ENCODE measurements around the gene PLEK. TPM values are rescaled to one million over a fixed set of nuclear protein-coding genes. Genes with fewer than 3 reads are reported as not detected.
"Not testable (repeated sequence)": the region's sequence is repeated elsewhere in the genome, so short reads cannot be mapped to it uniquely, and the experiment has no call there.

Gene PLEK
- total RNA-seq, 8 experiments from 2014 or later: 0.17 to 1.6 (median 0.87) TPM; not detected in 1

DNA sequence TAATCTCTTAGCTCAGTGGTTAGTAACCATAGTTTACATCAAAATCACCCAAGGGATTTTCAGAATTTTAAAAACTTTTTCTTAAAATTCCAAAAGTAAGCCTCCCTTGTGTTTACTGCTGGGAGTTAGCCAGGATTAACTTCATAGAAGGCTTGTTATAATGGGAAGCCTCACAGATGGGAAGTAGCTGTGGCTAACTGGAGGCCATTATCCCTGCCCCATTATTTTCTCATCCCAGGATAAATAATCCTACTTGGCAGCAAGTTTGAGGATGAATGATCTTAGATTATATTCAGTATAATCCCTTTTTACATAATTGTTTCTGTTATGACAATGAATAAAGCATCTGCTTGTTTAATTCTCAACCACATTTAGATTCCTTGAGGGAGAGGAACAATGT lies 25.5 kb downstream of the PLEK start:
- Histone ChIP-seq H3K27ac (no peak overlapping the region), H3K4me1 (replicated peaks in 1 of 2) (no peaks in the 10 kb centered on the region), H3K4me3 (no peak overlapping the region)
- in situ Hi-C loops (cut with MboI; ENCODE audit: low pct_unique_long_range_greater_than_20kb in 2 of 9, low sequenced_read_pairs in 9 of 9, unreplicated experiment in 9 of 9): no loop called here
- ATAC-seq (replicated peaks in 6 of 8): peak in 1 of 8 experiments; percentile 40

DNA sequence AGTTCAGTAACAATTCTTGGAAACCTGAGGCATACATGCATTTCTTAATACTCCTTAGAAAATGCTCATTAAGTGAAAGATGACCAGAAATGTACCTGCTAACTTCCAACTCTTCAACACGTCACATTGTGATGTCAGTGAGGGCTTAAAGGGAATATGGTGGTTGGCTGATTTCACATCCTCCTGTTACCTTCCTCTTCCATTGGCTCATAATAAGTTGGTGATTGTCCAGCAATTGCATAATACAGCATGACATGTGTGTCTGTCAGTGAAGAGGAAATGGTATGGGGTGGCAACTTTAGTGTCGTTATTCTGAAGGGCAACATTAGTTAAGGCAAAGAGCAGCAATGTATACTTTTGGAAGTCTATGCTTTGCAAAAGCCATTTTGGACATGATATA lies 26.0 kb downstream of the PLEK start:
- in situ Hi-C loops (cut with MboI; ENCODE audit: low pct_unique_long_range_greater_than_20kb in 2 of 9, low sequenced_read_pairs in 9 of 9, unreplicated experiment in 9 of 9): no loop called here
- no peak for ATAC-seq (replicated peaks in 6 of 8)
- Histone ChIP-seq H3K4me1 (replicated peaks in 1 of 2) (no peaks in the 10 kb centered on the region), H3K27ac (no peak overlapping the region), H3K4me3 (no peak overlapping the region)
- WGBS, 10 experiments: 68 to 100% (median 84%) methylated on average over 1 to 2 of the region's 2 CpGs; no CpG with 5 or more reads in 4 of the 10 experiments

DNA sequence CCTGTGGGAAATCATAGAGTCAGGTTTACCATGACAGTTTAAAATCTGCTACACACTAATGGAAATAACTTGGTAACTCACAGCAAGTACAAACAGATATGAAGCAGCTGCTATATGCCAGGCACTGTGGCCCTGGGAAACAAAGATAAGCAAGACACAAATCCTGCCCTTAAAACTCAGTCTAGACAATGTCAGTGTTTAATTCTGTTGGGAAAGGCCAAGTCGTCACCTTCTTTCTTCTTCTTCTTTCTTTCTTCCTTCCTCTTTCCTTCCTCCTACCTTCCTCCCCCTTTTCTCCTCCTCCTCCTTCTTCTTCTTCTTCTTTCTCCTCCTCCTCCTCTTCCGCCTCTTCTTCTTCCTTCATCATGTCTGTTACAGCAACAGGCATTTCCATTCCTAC lies 26.8 kb downstream of the PLEK start:
- 60 to 86% (median 80%) methylated on average over 1 to 2 of the region's 2 CpGs; no CpG with 5 or more reads in 1 of the 10 experiments for WGBS, 10 experiments
- Histone ChIP-seq H3K4me1 (replicated peaks in 1 of 2) (no peaks in the 10 kb centered on the region), H3K4me3 (no peak overlapping the region), H3K27ac (no peak overlapping the region)
- in situ Hi-C loops (cut with MboI; ENCODE audit: low pct_unique_long_range_greater_than_20kb in 2 of 9, low sequenced_read_pairs in 9 of 9, unreplicated experiment in 9 of 9): no loop called here
- no peak for ATAC-seq (replicated peaks in 6 of 8)

DNA sequence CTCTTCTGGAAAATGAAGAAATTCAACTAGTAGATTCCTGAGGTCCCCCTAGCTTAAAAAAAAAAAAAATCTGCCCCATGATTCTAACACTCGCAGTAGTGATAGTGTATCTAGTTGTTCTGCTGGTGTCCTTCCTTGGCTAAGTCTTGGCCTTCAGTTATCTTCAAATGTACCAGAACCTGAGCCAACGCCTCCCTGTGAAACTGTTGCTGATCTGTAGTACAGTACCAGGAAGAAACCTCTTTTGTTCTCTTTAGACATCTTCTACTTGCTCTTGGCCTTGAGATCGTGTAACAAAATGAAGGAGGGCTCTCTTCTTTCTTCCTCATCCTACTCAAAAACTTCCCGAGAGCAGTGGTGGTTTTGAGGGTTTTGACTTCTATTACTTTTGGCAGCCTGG lies 31.0 kb downstream of the PLEK start:
- Histone ChIP-seq H3K4me3 (no peak overlapping the region), H3K27ac (no peak overlapping the region), H3K4me1 (replicated peaks in 1 of 2) (no peaks in the 10 kb centered on the region)
- in situ Hi-C loops (cut with MboI; ENCODE audit: low pct_unique_long_range_greater_than_20kb in 2 of 9, low sequenced_read_pairs in 9 of 9, unreplicated experiment in 9 of 9): no loop called here
- WGBS, 10 experiments: 47 to 100% (median 85%) methylated on average over 1 to 4 of the region's 4 CpGs; no CpG with 5 or more reads in 4 of the 10 experiments
- ATAC-seq (replicated peaks in 6 of 8): no peak

DNA sequence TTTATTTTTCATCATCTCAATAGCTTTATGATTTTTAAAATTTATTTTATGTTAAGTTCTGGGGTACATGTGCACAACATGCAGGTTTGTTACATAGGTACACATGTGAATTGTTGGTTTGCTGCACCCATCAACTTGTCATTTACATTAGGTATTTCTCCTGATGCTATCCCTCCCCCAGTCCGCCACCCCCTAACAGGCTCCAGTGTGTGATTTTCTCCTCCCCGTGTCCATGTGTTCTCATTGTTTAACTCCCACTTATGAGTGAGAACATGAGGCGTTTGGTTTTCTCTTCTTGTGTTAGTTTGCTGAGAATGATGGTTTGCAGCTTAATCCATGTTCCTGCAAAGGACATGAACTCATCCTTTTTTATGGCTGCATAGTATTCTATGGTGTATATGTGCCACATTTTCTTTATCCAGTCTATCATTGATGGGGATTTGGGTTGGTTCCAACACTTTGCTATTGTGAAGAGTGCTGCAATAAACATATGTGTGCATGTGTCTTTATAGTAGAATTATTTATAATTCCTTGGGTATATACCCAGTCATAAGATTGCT lies 32.7 kb downstream of the PLEK start:
- H3K27ac ChIP-seq; H3K4me3 ChIP-seq; ATAC-seq (replicated peaks in 6 of 8); in situ Hi-C loops (cut with MboI; ENCODE audit: low pct_unique_long_range_greater_than_20kb in 2 of 9, low sequenced_read_pairs in 9 of 9, unreplicated experiment in 9 of 9); H3K4me1 ChIP-seq (replicated peaks in 1 of 2): not testable (repeated sequence)
- WGBS, 10 experiments: 50 to 100% (median 91%) methylated on average over 1 to 3 of the region's 3 CpGs; no CpG with 5 or more reads in 4 of the 10 experiments

DNA sequence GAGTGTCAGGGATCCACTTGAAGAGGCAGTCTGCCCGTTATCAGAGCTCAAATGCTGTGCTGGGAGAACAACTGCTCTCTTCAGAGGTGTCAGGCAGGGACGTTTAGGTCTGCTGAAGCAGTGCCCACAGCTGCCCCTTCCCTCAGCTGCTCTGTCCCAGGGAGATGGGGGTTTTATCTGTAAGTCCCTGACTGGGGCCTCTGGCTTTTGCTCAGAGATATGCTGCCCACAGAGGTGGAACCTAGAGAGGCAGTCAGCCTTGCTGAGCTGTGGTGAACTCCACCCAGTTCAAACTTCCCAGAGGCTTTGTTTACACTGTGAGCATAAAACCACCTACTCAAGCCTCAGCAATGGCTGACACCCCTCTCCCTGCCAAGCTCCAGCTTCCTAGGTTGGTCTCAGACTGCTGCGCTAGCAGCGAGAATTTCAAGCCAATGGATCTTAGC lies 38.1 kb downstream of the PLEK start:
- Histone ChIP-seq H3K4me1 (replicated peaks in 1 of 2) (peaks cover 12 to 22% of the 10 kb centered on the region in 2 donors), H3K27ac (no peak overlapping the region), H3K4me3 (no peak overlapping the region)
- ATAC-seq (replicated peaks in 6 of 8): peak in 3 of 8 experiments; percentile 62 to 73 (median 67)
- in situ Hi-C loops (cut with MboI; ENCODE audit: low pct_unique_long_range_greater_than_20kb in 2 of 9, low sequenced_read_pairs in 9 of 9, unreplicated experiment in 9 of 9): no loop called here
- WGBS, 10 experiments: 0 to 100% (median 29%) methylated on average over 1 to 2 of the region's 4 CpGs; no CpG with 5 or more reads in 2 of the 10 experiments

DNA sequence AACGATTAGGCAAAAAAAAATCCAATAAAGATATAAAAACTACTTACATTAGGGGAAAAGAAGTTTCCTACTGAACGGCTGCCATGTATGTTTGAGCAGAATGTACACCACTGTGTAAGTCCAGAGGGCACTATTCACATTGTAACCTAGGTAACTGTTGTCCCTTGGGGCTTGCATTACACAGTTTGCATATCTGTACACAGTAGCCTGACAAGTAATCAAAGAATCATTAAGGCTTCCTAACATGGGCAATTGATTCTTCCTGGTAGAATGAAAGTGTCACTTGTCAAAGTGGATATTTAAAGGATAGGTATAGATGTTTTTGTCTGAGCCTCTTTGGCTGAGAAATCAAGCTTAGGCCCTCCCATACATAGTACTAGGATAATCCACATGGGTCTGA lies 39.1 kb downstream of the PLEK start:
- H3K27ac ChIP-seq: no peak overlapping the region
- 0 to 100% (median 43%) methylated on average over 1 to 2 of the region's 2 CpGs; no CpG with 5 or more reads in 1 of the 10 experiments for WGBS, 10 experiments
- ATAC-seq (replicated peaks in 6 of 8): peak in 5 of 8 experiments; percentile 96 to 100 (median 97)
- in situ Hi-C loops (cut with MboI; ENCODE audit: low pct_unique_long_range_greater_than_20kb in 2 of 9, low sequenced_read_pairs in 9 of 9, unreplicated experiment in 9 of 9): no loop called here
- peaks cover 12 to 22% of the 10 kb centered on the region in 2 donors for H3K4me1 ChIP-seq (replicated peaks in 1 of 2)
- no peak overlapping the region for H3K4me3 ChIP-seq

DNA sequence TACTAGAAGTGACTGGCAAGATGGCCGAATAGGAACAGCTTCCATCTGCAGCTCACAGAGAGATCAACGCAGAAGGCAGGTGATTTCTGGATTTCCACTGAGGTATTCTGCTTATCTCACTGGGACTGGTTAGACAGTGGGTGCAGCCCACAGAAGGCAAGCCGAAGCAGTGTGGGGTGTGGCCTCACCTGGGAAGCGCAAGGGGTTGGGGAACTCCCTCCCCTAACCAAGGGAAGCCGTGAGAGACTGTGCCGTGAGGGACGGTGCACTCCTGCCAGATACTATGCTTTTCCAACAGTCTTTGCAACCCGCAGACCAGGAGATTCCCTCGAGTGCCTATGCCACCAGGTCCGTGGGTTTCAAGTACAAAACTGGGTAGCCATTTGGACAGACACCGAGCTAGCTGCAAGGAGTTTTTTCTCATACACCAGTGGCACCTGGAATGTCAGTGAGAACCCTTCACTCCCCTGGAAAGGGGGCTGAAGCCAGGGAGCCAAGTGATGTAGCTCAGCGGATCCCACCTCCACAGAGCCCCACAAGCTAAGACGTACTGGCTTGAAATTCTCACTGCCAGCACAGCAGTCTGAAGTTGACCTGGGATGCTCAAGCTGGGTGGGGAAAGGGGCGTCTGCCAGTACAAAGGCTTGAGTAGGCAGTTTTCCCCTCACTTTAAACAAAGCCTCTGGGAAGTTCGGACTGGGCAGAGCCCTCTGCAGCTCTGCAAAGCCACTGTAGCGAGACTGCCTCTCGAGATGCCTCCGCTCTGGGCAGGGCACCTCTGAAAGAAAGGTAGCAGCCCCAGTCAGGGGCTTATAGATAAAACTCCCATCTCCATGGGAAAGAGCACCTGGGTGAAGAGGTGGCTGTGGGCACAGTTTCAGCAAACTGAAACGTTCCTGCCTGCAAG lies 40.1 kb downstream of the PLEK start:
- peaks cover 12 to 22% of the 10 kb centered on the region in 2 donors for H3K4me1 ChIP-seq (replicated peaks in 1 of 2)
- H3K27ac ChIP-seq: no peak overlapping the region
- no peak for ATAC-seq (replicated peaks in 6 of 8)
- in situ Hi-C loops (cut with MboI; ENCODE audit: low pct_unique_long_range_greater_than_20kb in 2 of 9, low sequenced_read_pairs in 9 of 9, unreplicated experiment in 9 of 9): no loop called here
- H3K4me3 ChIP-seq: no peak overlapping the region
- WGBS, 10 experiments: 39 to 100% (median 71%) methylated on average over 1 to 8 of the region's 19 CpGs

DNA sequence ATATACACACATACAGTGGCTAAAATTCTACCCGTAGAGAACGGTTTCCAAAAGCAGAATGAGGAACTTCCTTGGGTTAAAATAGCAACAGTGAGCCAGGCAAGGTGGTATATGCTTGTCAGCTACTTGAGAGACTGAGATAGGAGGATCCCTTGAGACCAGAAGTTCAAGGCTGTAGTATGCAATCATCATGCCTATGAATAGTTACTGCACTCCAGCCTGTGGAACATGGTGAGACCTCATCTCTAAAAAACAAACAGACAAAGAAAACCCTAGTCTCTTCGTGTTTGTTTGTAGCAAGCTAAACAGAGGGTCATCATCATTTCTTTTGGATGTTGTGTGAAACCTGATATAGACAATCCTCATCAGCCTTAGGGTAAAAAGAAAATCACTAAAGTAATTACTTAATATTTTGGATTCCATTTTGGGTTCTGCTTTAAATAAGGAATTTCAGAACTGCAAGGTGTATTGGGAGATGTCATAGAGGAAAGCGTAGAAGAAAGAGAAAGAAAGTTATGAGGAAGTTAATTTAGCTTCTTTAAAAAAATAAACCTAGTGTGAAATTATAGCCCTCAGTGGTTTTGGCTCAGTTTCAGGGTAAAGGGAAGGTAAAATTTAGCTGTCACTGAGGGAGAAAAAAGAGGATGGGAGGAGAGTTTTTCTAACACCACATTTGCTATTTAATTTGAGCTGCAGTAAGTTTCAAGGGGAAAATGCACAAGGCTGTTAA lies 46.5 kb downstream of the PLEK start:
- H3K4me1 ChIP-seq (replicated peaks in 1 of 2): peaks cover 0 to 3% of the 10 kb centered on the region in 2 donors
- H3K27ac ChIP-seq: no peak overlapping the region
- ATAC-seq (replicated peaks in 6 of 8): no peak
- WGBS, 10 experiments: 35 to 100% (median 88%) methylated on average over 1 to 4 of the region's 4 CpGs
- no peak overlapping the region for H3K4me3 ChIP-seq
- in situ Hi-C loops (cut with MboI; ENCODE audit: low pct_unique_long_range_greater_than_20kb in 2 of 9, low sequenced_read_pairs in 9 of 9, unreplicated experiment in 9 of 9): no loop called here

DNA sequence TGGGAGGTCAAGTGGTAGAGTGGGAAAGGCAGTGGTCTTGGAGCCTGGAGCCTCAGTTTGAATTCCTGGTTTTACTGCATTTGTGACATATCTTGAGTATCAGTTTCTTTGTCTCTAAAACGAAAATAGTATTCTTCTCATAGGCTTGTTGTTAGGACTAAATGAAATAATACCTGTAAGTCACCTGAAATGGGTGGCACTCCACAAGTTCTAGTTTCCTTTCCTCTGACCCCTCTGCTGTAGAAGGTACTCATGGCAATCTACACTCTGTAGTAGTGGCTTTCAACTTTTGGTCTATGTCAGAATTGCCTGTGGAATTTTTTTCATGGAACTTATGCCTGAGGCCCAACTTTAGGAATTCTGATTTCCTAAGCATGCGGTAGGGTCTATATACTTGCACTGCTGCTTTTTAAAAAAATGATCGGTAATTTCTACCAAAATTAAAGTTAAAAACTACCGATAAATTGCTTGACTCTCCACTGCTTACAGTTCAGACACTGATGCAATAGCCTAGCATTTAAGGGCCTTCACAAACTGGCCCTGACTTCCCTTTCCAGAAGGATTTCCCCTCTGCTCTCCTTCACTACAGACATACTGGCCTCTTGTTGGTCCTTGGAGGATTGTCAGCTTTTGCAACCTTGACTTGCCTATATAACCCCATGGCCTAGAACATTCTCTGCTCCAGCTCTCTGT lies 47.2 kb downstream of the PLEK start:
- no peak for ATAC-seq (replicated peaks in 6 of 8)
- in situ Hi-C loops (cut with MboI; ENCODE audit: low pct_unique_long_range_greater_than_20kb in 2 of 9, low sequenced_read_pairs in 9 of 9, unreplicated experiment in 9 of 9): no loop called here
- Histone ChIP-seq H3K27ac (no peak overlapping the region), H3K4me3 (no peak overlapping the region), H3K4me1 (replicated peaks in 1 of 2) (peaks cover 0 to 3% of the 10 kb centered on the region in 2 donors)
- 0 to 87% (median 49%) methylated on average over 2 to 4 of the region's 4 CpGs for WGBS, 10 experiments

DNA sequence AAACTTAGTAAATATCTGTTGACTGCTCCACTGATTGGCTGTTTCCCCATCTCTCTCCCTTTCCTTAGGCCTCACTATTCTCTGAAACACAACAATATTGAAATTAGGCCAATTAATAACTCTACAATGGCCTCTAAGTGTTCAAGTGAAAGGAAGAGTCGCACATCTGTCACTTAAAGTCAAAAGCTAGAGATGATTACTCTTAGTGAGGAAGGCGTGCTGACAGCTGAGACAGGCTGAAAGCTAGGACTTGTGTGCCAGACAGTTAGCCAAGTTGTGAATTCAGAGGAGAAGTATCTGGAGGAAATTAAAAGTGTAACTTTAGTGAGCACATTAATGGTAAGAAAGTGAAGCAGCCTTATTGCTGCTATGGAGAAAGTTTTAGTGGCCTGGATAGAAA lies 48.4 kb downstream of the PLEK start:
- in situ Hi-C loops (cut with MboI; ENCODE audit: low pct_unique_long_range_greater_than_20kb in 2 of 9, low sequenced_read_pairs in 9 of 9, unreplicated experiment in 9 of 9): no loop called here
- Histone ChIP-seq H3K4me3 (no peak overlapping the region), H3K27ac (no peak overlapping the region), H3K4me1 (replicated peaks in 1 of 2) (peaks cover 0 to 3% of the 10 kb centered on the region in 2 donors)
- 33 to 100% (median 94%) methylated on average over 1 to 2 of the region's 2 CpGs; no CpG with 5 or more reads in 2 of the 10 experiments for WGBS, 10 experiments
- ATAC-seq (replicated peaks in 6 of 8): no peak

DNA sequence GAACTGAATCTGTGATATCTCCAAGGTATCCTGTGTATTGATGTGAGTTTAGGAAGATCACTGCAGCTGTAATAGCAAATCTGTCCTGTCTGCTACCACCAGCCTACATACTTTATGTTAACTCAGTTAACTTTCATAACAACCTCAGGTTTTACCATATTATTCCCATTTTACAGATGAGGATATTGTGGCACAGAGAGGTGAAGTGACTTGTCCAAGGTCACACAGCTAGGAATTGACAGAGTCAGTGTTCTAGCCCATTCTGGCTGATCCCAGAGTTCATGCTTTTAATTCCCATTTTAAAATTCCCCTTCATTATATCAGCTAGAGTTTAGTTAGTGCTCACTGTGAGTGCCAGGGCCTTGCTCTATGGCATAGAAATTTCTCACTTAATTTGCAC lies 49.4 kb downstream of the PLEK start:
- no peak for ATAC-seq (replicated peaks in 6 of 8)
- H3K4me3 ChIP-seq: no peak overlapping the region
- H3K4me1 ChIP-seq (replicated peaks in 1 of 2): peaks cover 1 to 10% of the 10 kb centered on the region in 2 donors
- no peak overlapping the region for H3K27ac ChIP-seq
- in situ Hi-C loops (cut with MboI; ENCODE audit: low pct_unique_long_range_greater_than_20kb in 2 of 9, low sequenced_read_pairs in 9 of 9, unreplicated experiment in 9 of 9): no loop called here
